HPDE6-E6E7 (cell line): Measurements from ENCODE around the gene UNC5C.
A peak's percentile ranks its signal among the peaks of the same experiment; 100 is the strongest.

Experiments
- DNase-seq: peaks from one replicate; pipeline ENCODE4 v3.0.0; 2011; ENCODE audit warnings: missing footprints; ENCODE audit errors: extremely low spot score

The UNC5C gene

GRCh38 chr4:95268819-95269565 is 279.8 kb downstream of the UNC5C start:
- DNase-seq, result no peak

GRCh38 chr4:95267081-95267480 is 281.7 kb downstream of the UNC5C start:
- DNase-seq, result no peak

- DNase-seq, result no peak
These were observed 282.7 kb downstream of the UNC5C start for GRCh38 chr4:95265814-95266740.

- DNase-seq, result no peak
These were observed 283.9 kb downstream of the UNC5C start for GRCh38 chr4:95264843-95265242.

- DNase-seq, result no peak
These were observed 284.8 kb downstream of the UNC5C start for GRCh38 chr4:95263960-95264359.

- DNase-seq, result no peak
These were observed 285.4 kb downstream of the UNC5C start for GRCh38 chr4:95263391-95263790.

GRCh38 chr4:95256108-95256835 is 292.5 kb downstream of the UNC5C start:
- DNase-seq, result no peak

- peak; percentile 6 for DNase-seq
These were observed 293.2 kb downstream of the UNC5C start for GRCh38 chr4:95255396-95256107.

GRCh38 chr4:95251568-95251967 is 297.2 kb downstream of the UNC5C start:
- DNase-seq, result no peak

GRCh38 chr4:95250544-95251137 is 298.1 kb downstream of the UNC5C start:
- no peak for DNase-seq

GRCh38 chr4:95249426-95250021 is 299.2 kb downstream of the UNC5C start:
- DNase-seq, result no peak

- DNase-seq, result no peak
These were observed 299.9 kb downstream of the UNC5C start for GRCh38 chr4:95248720-95249425.

- no peak for DNase-seq
These were observed 304.9 kb downstream of the UNC5C start for GRCh38 chr4:95243892-95244291.

- no peak for DNase-seq
These were observed 310.2 kb downstream of the UNC5C start for GRCh38 chr4:95238554-95238953.

- no peak for DNase-seq
These were observed 316.2 kb downstream of the UNC5C start for GRCh38 chr4:95232358-95233156.

GRCh38 chr4:95231681-95232080 is 317.1 kb downstream of the UNC5C start:
- DNase-seq, result no peak

- no peak for DNase-seq
These were observed 322.9 kb downstream of the UNC5C start for GRCh38 chr4:95225849-95226248.

GRCh38 chr4:95224402-95224801 is 324.4 kb downstream of the UNC5C start:
- no peak for DNase-seq
